HepG2 (cell line): ENCODE results near the gene GGA2. TPM values are rescaled to one million over a fixed set of nuclear protein-coding genes. Genes with fewer than 3 reads are reported as not detected.

Source experiments
- ARNTL ChIP-seq: sonication (generic); formaldehyde crosslinking; IDR thresholded peaks from 2 replicates; pipeline ENCODE4 v1.4.0; 2020; ENCODE audit warnings: mild to moderate bottlenecking, missing genetic modification reagents
- ATF7-NPFF ChIP-seq: sonication (generic); formaldehyde crosslinking; IDR thresholded peaks from 2 replicates; pipeline ENCODE4 v1.8.1; 2023; ENCODE audit warnings: mild to moderate bottlenecking, low read depth, missing genetic modification reagents, moderate library complexity
- CENPBD1 ChIP-seq: sonication (generic); formaldehyde crosslinking; IDR thresholded peaks from 2 replicates; pipeline ENCODE4 v1.8.0; 2022; ENCODE audit warnings: missing genetic modification reagents, low read depth, mild to moderate bottlenecking, borderline replicate concordance
- EHMT2 ChIP-seq: fragments of 200-600 bp; sonication (generic); IDR thresholded peaks from 2 replicates; pipeline ENCODE4 v1.7.0; 2017; ENCODE audit warnings: antibody characterized with exemption, low read depth, low read length, borderline replicate concordance
- ELF3 ChIP-seq: IDR thresholded peaks from 2 replicates; pipeline ENCODE4 v1.6.1; 2016; ENCODE audit warnings: missing genetic modification reagents, missing compliant biosample characterization
- HES4 ChIP-seq: sonication (generic); formaldehyde crosslinking; IDR thresholded peaks from 2 replicates; pipeline ENCODE4 v1.9.0; 2021; ENCODE audit warnings: mild to moderate bottlenecking, missing genetic modification reagents, borderline replicate concordance
- MAX ChIP-seq: IDR thresholded peaks from 2 replicates; pipeline ENCODE4 v1.6.1; 2012; ENCODE audit warnings: inconsistent platforms
- MIER2 ChIP-seq: IDR thresholded peaks from 2 replicates; pipeline ENCODE4 v1.6.1; 2016; ENCODE audit warnings: missing biosample characterization, missing genetic modification reagents
- PAWR ChIP-seq: sonication (generic); formaldehyde crosslinking; IDR thresholded peaks from 2 replicates; pipeline ENCODE4 v1.4.0; 2020; ENCODE audit warnings: missing genetic modification reagents, mild to moderate bottlenecking, borderline replicate concordance
- PAX8 ChIP-seq: sonication (generic); formaldehyde crosslinking; IDR thresholded peaks from 2 replicates; pipeline ENCODE4 v1.8.0; 2022; ENCODE audit warnings: mild to moderate bottlenecking, missing genetic modification reagents, borderline replicate concordance
- RCOR2 ChIP-seq: IDR thresholded peaks from 2 replicates; pipeline ENCODE4 v1.6.1; 2016; ENCODE audit warnings: missing biosample characterization, missing genetic modification reagents
- RFX1 ChIP-seq: fragments of 450-650 bp; IDR thresholded peaks from 2 replicates; pipeline ENCODE4 v1.6.1; 2017
- RNF219 ChIP-seq: sonication (generic); formaldehyde crosslinking; IDR thresholded peaks from 2 replicates; pipeline ENCODE4 v1.5.0; 2020; ENCODE audit warnings: mild to moderate bottlenecking, missing genetic modification reagents
- SIN3B ChIP-seq: fragments of 150-350 bp; IDR thresholded peaks from 2 replicates; pipeline ENCODE4 v1.6.1; 2014; ENCODE audit warnings: low read length
- SMAD3 ChIP-seq: sonication (generic); formaldehyde crosslinking; IDR thresholded peaks from 2 replicates; pipeline ENCODE4 v1.4.0; 2020; ENCODE audit warnings: missing genetic modification reagents
- SNAPC2 ChIP-seq: sonication (generic); formaldehyde crosslinking; IDR thresholded peaks from 2 replicates; pipeline ENCODE4 v1.8.1; 2022; ENCODE audit warnings: mild to moderate bottlenecking, missing genetic modification reagents
- XBP1 ChIP-seq: sonication (generic); formaldehyde crosslinking; IDR thresholded peaks from 2 replicates; pipeline ENCODE4 v1.5.0; 2020; ENCODE audit warnings: missing genetic modification reagents
- YEATS2 ChIP-seq: sonication (generic); formaldehyde crosslinking; IDR thresholded peaks from 2 replicates; pipeline ENCODE4 v1.4.0; 2020; ENCODE audit warnings: missing genetic modification reagents, borderline replicate concordance
- ZBTB3 ChIP-seq: sonication (generic); formaldehyde crosslinking; IDR thresholded peaks from 2 replicates; pipeline ENCODE4 v1.4.0; 2020; ENCODE audit warnings: low read depth, mild to moderate bottlenecking, moderate library complexity, missing genetic modification reagents, borderline replicate concordance
- ZNF121 ChIP-seq: sonication (generic); formaldehyde crosslinking; IDR thresholded peaks from 2 replicates; pipeline ENCODE4 v1.5.0; 2020; ENCODE audit warnings: mild to moderate bottlenecking, missing genetic modification reagents
- ZNF280B ChIP-seq: sonication (generic); formaldehyde crosslinking; IDR thresholded peaks from 2 replicates; pipeline ENCODE4 v1.5.0; 2020; ENCODE audit warnings: missing genetic modification reagents, mild to moderate bottlenecking, borderline replicate concordance
- ZNF446 ChIP-seq: sonication (generic); formaldehyde crosslinking; IDR thresholded peaks from 2 replicates; pipeline ENCODE4 v1.5.0; 2020; ENCODE audit warnings: mild to moderate bottlenecking, missing genetic modification reagents
- ZNF451 ChIP-seq: sonication (generic); formaldehyde crosslinking; IDR thresholded peaks from 2 replicates; pipeline ENCODE4 v1.5.0; 2020; ENCODE audit warnings: mild to moderate bottlenecking, missing genetic modification reagents
- ZNF567 ChIP-seq: sonication (generic); formaldehyde crosslinking; IDR thresholded peaks from 2 replicates; pipeline ENCODE4 v1.8.1; 2023; ENCODE audit warnings: mild to moderate bottlenecking, missing genetic modification reagents, borderline replicate concordance
- ZNF580 ChIP-seq: IDR thresholded peaks from 2 replicates; pipeline ENCODE4 v1.6.1; 2016; ENCODE audit warnings: low read depth, borderline replicate concordance
- ZNF672 ChIP-seq: sonication (generic); formaldehyde crosslinking; IDR thresholded peaks from 2 replicates; pipeline ENCODE4 v1.8.1; 2022; ENCODE audit warnings: missing genetic modification reagents
- ZNF879 ChIP-seq: sonication (generic); formaldehyde crosslinking; IDR thresholded peaks from 2 replicates; pipeline ENCODE4 v1.8.1; 2023; ENCODE audit warnings: missing genetic modification reagents
- polyA plus RNA-seq, 8 experiments: library from polyadenylated mRNA; depleted of rRNA in 3 of 8; stranded (reverse) in 7 of 8; unstranded in 1 of 8; fragments of >200 nt; fragmentation: Illumina TruSeq in 4 of 8; extraction: Trizol in 4 of 8; gene quantifications; 2 replicates each; pipeline versions ENCODE4 v1.2.1 to v1.2.3, GENCODE V29; 2011 to 2016; ENCODE audit warnings: low read depth in 4 of 8, missing spikeins in 1 of 8, mixed read lengths in 1 of 8; ENCODE audit not compliant: insufficient read depth in 1 of 8
- total RNA-seq, 5 experiments: library from RNA; depleted of rRNA; stranded (reverse); fragments of >200 nt; fragmentation: Illumina TruSeq; extraction: Trizol; gene quantifications; 2 replicates each; pipeline ENCODE4 v1.2.3, GENCODE V29; 2016; ENCODE audit warnings: low read depth in 1 of 5

Gene GGA2
- total and polyA plus RNA-seq, 2 of the 13 experiments (the other 11 are each of a cell fraction or from before 2014, with no cell fraction given), result 51.5 to 69.8 TPM

- TF ChIP-seq HES4 (CRISPR knock-in tag) (no peak), SNAPC2 (CRISPR knock-in tag) (peak; percentile 97), SMAD3 (peak; percentile 100), ZNF280B (no peak), ZNF121 (CRISPR knock-in tag) (0 out of 2 replicates have a peak, but pooled peaks have one; percentile 21), ZNF451 (peak; percentile 18; the same call in 1 of the 2 replicates), ZNF446 (CRISPR knock-in tag) (no peak), MIER2 (CRISPR knock-in tag) (peak; percentile 86), PAX8 (CRISPR knock-in tag) (no peak), ZNF672 (CRISPR knock-in tag) (no peak), ZNF567 (CRISPR knock-in tag) (peak; percentile 59), ZNF879 (no peak), PAWR (no peak), RNF219 (peak; percentile 95; the same call in 1 of the 2 replicates), EHMT2 (no peak; the same call in 1 of the 2 replicates), CENPBD1 (CRISPR knock-in tag) (no peak), ATF7-NPFF (CRISPR knock-in tag) (peak; percentile 66; the same call in 1 of the 2 replicates), YEATS2 (peak; percentile 86; the same call in 1 of the 2 replicates), RFX1 (no peak), ELF3 (CRISPR knock-in tag) (peak; percentile 96), XBP1 (CRISPR knock-in tag) (no peak), RCOR2 (CRISPR knock-in tag) (peak; percentile 82; the same call in 1 of the 2 replicates), SIN3B (peak; percentile 56; the same call in 1 of the 2 replicates), MAX (peak; percentile 76; the same call in 1 of the 2 replicates), ZBTB3 (CRISPR knock-in tag) (peak; percentile 100), ARNTL (CRISPR knock-in tag) (peak; percentile 89), ZNF580 (CRISPR knock-in tag) (peak; percentile 96; the same call in 1 of the 2 replicates)
These were observed 29.9 kb upstream of the GGA2 start (continued) for GRCh38 chr16:23539984-23540816.
